GM18861 (cell line): ENCODE data around the gene FBXL7.

ENCODE experiments used
- ATAC-seq: cut with Tn5 transposase; IDR thresholded peaks from one replicate; pipeline ENCODE4 v1.9.1; 2021; ENCODE audit not compliant: unreplicated experiment

FBXL7 gene

GRCh38 chr5:15575666-15576065 lies 75.7 kb downstream of the FBXL7 start:
- no peak for ATAC-seq

- no peak for ATAC-seq
These were observed 77.2 kb downstream of the FBXL7 start for GRCh38 chr5:15577132-15577531.

- no peak for ATAC-seq
These were observed 77.9 kb downstream of the FBXL7 start for GRCh38 chr5:15577831-15578230.

GRCh38 chr5:15579193-15579990 lies 79.4 kb downstream of the FBXL7 start:
- no peak for ATAC-seq

- no peak for ATAC-seq
These were observed 84.5 kb downstream of the FBXL7 start for GRCh38 chr5:15584528-15584927.

- ATAC-seq = no peak
These were observed 85.1 kb downstream of the FBXL7 start for GRCh38 chr5:15585128-15585527.

- no peak for ATAC-seq
These were observed 86.0 kb downstream of the FBXL7 start for GRCh38 chr5:15585841-15586591.

GRCh38 chr5:15587916-15588315 lies 87.9 kb downstream of the FBXL7 start:
- ATAC-seq = no peak

- no peak for ATAC-seq
These were observed 92.7 kb downstream of the FBXL7 start for GRCh38 chr5:15592728-15593127.

GRCh38 chr5:15594977-15595568 lies 95.1 kb downstream of the FBXL7 start:
- ATAC-seq = no peak

GRCh38 chr5:15595929-15596328 lies 95.9 kb downstream of the FBXL7 start:
- ATAC-seq = no peak

GRCh38 chr5:15596936-15597335 lies 97.0 kb downstream of the FBXL7 start:
- no peak for ATAC-seq

GRCh38 chr5:15597804-15598203 lies 97.8 kb downstream of the FBXL7 start:
- no peak for ATAC-seq

- ATAC-seq = peak; percentile 64
These were observed 98.4 kb downstream of the FBXL7 start for GRCh38 chr5:15598294-15598902.

- ATAC-seq = no peak
These were observed 100.1 kb downstream of the FBXL7 start for GRCh38 chr5:15600035-15600434.

- ATAC-seq = no peak
These were observed 101.3 kb downstream of the FBXL7 start for GRCh38 chr5:15601274-15601673.

GRCh38 chr5:15601853-15602252 lies 101.9 kb downstream of the FBXL7 start:
- no peak for ATAC-seq

GRCh38 chr5:15604986-15605385 lies 105.0 kb downstream of the FBXL7 start:
- no peak for ATAC-seq

GRCh38 chr5:15606197-15606596 lies 106.2 kb downstream of the FBXL7 start:
- ATAC-seq = no peak

GRCh38 chr5:15607076-15607475 lies 107.1 kb downstream of the FBXL7 start:
- ATAC-seq = no peak

GRCh38 chr5:15609076-15609725 lies 109.2 kb downstream of the FBXL7 start:
- ATAC-seq = no peak
